H1 (cell line): ENCODE results near the gene IL26. TPM values are rescaled to one million over a fixed set of nuclear protein-coding genes. Genes with fewer than 3 reads are reported as not detected.

Source experiments
- CHD2 ChIP-seq: IDR thresholded peaks from 2 replicates; pipeline ENCODE4 v1.6.1; 2012; ENCODE audit warnings: low read length, improper control_type of control experiment
- EGR1 ChIP-seq: IDR thresholded peaks from 2 replicates; pipeline ENCODE4 v1.6.1; 2011; ENCODE audit warnings: low read depth, low read length, borderline replicate concordance
- EP300 ChIP-seq, 2 experiments: IDR thresholded peaks; 1 replicate in 1 of 2; 2 replicates in 1 of 2; pipeline ENCODE4 v1.6.1; 2011 to 2012; ENCODE audit warnings: low read depth in 2 of 2, low read length in 2 of 2, mild to moderate bottlenecking in 2 of 2, borderline replicate concordance in 1 of 2, inconsistent platforms in 1 of 2, moderate library complexity in 1 of 2
- EZH2 ChIP-seq: fragments of 200-600 bp; sonication (generic); IDR thresholded peaks from 2 replicates; pipeline ENCODE4 v1.7.1; 2012; ENCODE audit warnings: low read depth, mild to moderate bottlenecking, moderate library complexity, low read length, inconsistent platforms; ENCODE audit not compliant: severe bottlenecking
- RFX5 ChIP-seq: IDR thresholded peaks from 2 replicates; pipeline ENCODE4 v1.6.1; 2011; ENCODE audit warnings: low read depth, low read length, improper control_type of control experiment, borderline replicate concordance
- SRF ChIP-seq: IDR thresholded peaks from 2 replicates; pipeline ENCODE4 v1.6.1; 2011; ENCODE audit warnings: mild to moderate bottlenecking, low read depth, low read length, moderate library complexity
- TCF12 ChIP-seq: IDR thresholded peaks from 2 replicates; pipeline ENCODE4 v1.6.1; 2011; ENCODE audit warnings: low read depth, mild to moderate bottlenecking, low read length
- TEAD4 ChIP-seq: IDR thresholded peaks from 2 replicates; pipeline ENCODE4 v1.6.1; 2012; ENCODE audit warnings: low read depth, low read length, inconsistent platforms, mixed read lengths
- polyA plus RNA-seq, 7 experiments: library from polyadenylated mRNA; depleted of rRNA in 3 of 7; stranded (reverse) in 5 of 7; unstranded in 2 of 7; fragments of >200 nt in 5 of 7; fragments of 200-250 nt in 2 of 7; gene quantifications; 1 replicate in 5 of 7; 2 replicates in 1 of 7; 4 replicates in 1 of 7; pipeline versions ENCODE4 v1.2.1 to v1.2.3, GENCODE V29; 2011 to 2013; ENCODE audit warnings: missing spikeins in 2 of 7, mixed read lengths in 2 of 7
- total RNA-seq: library from RNA; stranded (reverse); fragmentation: NEBNext Ultra II Directional; extraction: Animal tissue kit (Norgen Biotek cat#: 25700); gene quantifications from 2 replicates; pipeline ENCODE4 v1.2.1, GENCODE V29; 2021
- TF ChIP-seq, protein P1 (sequence below): IDR thresholded peaks from 2 replicates; pipeline ENCODE4 v1.6.1; 2012; ENCODE audit warnings: inconsistent platforms

Gene IL26
- total and polyA plus RNA-seq, 2 of the 8 experiments (the other 6 are each of a cell fraction or from before 2014, with no cell fraction given): not detected

DNA sequence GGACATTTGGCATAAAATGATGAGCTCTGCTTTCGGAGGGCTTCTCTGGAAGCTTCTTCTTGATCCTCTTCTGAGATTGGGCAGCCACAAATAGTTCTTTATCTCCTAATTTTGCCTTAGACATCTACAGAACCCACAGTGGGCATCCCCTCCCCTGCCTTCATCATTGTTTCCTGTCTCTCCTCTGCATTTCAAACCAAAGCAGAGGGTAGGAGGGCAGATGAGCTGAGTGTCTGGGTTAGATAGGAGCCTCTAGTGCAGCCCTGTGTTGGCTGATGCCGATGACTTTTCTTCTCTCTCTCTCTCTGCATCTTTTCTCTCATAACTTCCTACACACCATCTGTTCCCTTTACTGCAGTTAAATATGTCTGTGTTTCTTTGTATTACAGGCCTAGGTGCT is 8.5 kb upstream of the IL26 start (continued):
- TF ChIP-seq, protein P1, sequence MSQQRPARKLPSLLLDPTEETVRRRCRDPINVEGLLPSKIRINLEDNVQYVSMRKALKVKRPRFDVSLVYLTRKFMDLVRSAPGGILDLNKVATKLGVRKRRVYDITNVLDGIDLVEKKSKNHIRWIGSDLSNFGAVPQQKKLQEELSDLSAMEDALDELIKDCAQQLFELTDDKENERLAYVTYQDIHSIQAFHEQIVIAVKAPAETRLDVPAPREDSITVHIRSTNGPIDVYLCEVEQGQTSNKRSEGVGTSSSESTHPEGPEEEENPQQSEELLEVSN: no peak
- TF ChIP-seq CHD2 (no peak), TCF12 (no peak), TEAD4 (no peak), EGR1 (no peak), RFX5 (no peak), EP300 (IDR thresholded peaks at IDR 0.05; ENCODE audit: borderline replicate concordance in 1 of 2, low read depth in 2 of 2, low read length in 2 of 2) (no peak), EZH2 (no peak), SRF (no peak)
